Liver (tissue), 9 donors: ENCODE measurements around the gene NXPE1. TPM values are rescaled to one million over a fixed set of nuclear protein-coding genes. Genes with fewer than 3 reads are reported as not detected.

Experiments
- DNase-seq: peaks from one replicate; pipeline ENCODE4 v3.0.0-alpha.2; 2017; ENCODE audit warnings: low spot score
- H3K27ac ChIP-seq, 2 donors: one replicate each; pipeline ENCODE4 v1.7.0; 2013; ENCODE audit warnings: inconsistent platforms in 2 of 2, low read length in 2 of 2, control low read depth in 1 of 2, low read depth in 1 of 2, mild to moderate bottlenecking in 1 of 2
- H3K27me3 ChIP-seq, 4 donors: one replicate each; pipeline versions ENCODE4 v1.6.1 to v1.7.0; 2013; ENCODE audit warnings: low read length in 3 of 4, inconsistent platforms in 1 of 4, mild to moderate bottlenecking in 1 of 4, moderate library complexity in 1 of 4; ENCODE audit not compliant: control insufficient read depth in 4 of 4, insufficient read depth in 4 of 4
- H3K36me3 ChIP-seq, 4 donors: one replicate each; pipeline versions ENCODE4 v1.6.1 to v1.7.0; 2013; ENCODE audit warnings: low read length in 3 of 4, mild to moderate bottlenecking in 3 of 4, low read depth in 1 of 4, moderate library complexity in 1 of 4; ENCODE audit not compliant: control insufficient read depth in 4 of 4, insufficient read depth in 3 of 4
- H3K4me1 ChIP-seq, 4 donors: one replicate each; pipeline versions ENCODE4 v1.6.1 to v1.7.0; 2013; ENCODE audit warnings: low read length in 3 of 4, mild to moderate bottlenecking in 3 of 4, moderate library complexity in 1 of 4; ENCODE audit not compliant: control insufficient read depth in 4 of 4, insufficient read depth in 4 of 4
- H3K4me3 ChIP-seq, 3 donors: one replicate each; pipeline versions ENCODE4 v1.6.1 to v1.7.0; 2013; ENCODE audit warnings: low read length in 3 of 3, control low read depth in 1 of 3, low read depth in 1 of 3, mild to moderate bottlenecking in 1 of 3
- H3K9ac ChIP-seq, 2 donors: one replicate each; pipeline ENCODE4 v1.7.0; 2013; ENCODE audit warnings: low read length in 2 of 2, mild to moderate bottlenecking in 2 of 2, moderate library complexity in 2 of 2, control low read depth in 1 of 2, low read depth in 1 of 2
- H3K9me3 ChIP-seq, 4 donors: one replicate each; pipeline versions ENCODE4 v1.6.1 to v1.7.0; 2013; ENCODE audit warnings: low read length in 3 of 4; ENCODE audit not compliant: control insufficient read depth in 4 of 4
- FOXA1 ChIP-seq: IDR thresholded peaks from 2 replicates; pipeline ENCODE4 v1.6.1; 2016; ENCODE audit warnings: antibody characterized with exemption
- FOXA2 ChIP-seq: IDR thresholded peaks from 2 replicates; pipeline ENCODE4 v1.6.1; 2016; ENCODE audit warnings: antibody characterized with exemption
- GABPA ChIP-seq, 2 donors: IDR thresholded peaks in 1 of 2; conservative IDR thresholded peaks in 1 of 2; 2 replicates each; pipeline ENCODE4 v1.6.1; 2016; ENCODE audit warnings: antibody characterized with exemption in 2 of 2, mild to moderate bottlenecking in 1 of 2, moderate library complexity in 1 of 2
- HNF4A ChIP-seq, 2 donors: conservative IDR thresholded peaks; 2 replicates each; pipeline ENCODE4 v1.6.1; 2016; ENCODE audit warnings: antibody characterized with exemption in 2 of 2, mild to moderate bottlenecking in 2 of 2
- JUND ChIP-seq, 2 donors: IDR thresholded peaks; 2 replicates each; pipeline ENCODE4 v1.6.1; 2016; ENCODE audit warnings: antibody characterized with exemption in 2 of 2
- NR2F2 ChIP-seq: IDR thresholded peaks from 2 replicates; pipeline ENCODE4 v1.6.1; 2016; ENCODE audit warnings: antibody characterized with exemption
- RAD21 ChIP-seq, 2 donors: IDR thresholded peaks; 2 replicates each; pipeline ENCODE4 v1.6.1; 2016; ENCODE audit warnings: antibody characterized with exemption in 2 of 2, mild to moderate bottlenecking in 2 of 2
- RXRA ChIP-seq, 2 donors: IDR thresholded peaks; 2 replicates each; pipeline ENCODE4 v1.6.1; 2017 to 2018; ENCODE audit warnings: antibody characterized with exemption in 2 of 2, mild to moderate bottlenecking in 1 of 2
- YY1 ChIP-seq: IDR thresholded peaks from 2 replicates; pipeline ENCODE4 v1.6.1; 2016; ENCODE audit warnings: antibody characterized with exemption, mild to moderate bottlenecking
- WGBS: extraction: QIAGEN DNeasy Blood & Tissue Kit; methylation state at CpG from one replicate; pipeline ENCODE4 v1.1.7; 2013; 5-methylcytosine and 5-hydroxymethylcytosine counted together
- polyA plus RNA-seq, 2 donors: library from polyadenylated mRNA; stranded (reverse) in 1 of 2; unstranded in 1 of 2; fragments of 200-250 nt in 1 of 2; fragments of >200 nt in 1 of 2; fragmentation: Nextera tagmentation in 1 of 2; extraction: Ambion mirVana in 1 of 2; gene quantifications; one replicate each; pipeline versions ENCODE4 v1.2.1 to v1.2.3, GENCODE V29; 2013 to 2015
- total RNA-seq, 2 donors: library from RNA; depleted of rRNA; stranded (reverse); fragments of >200 nt; gene quantifications; one replicate each; pipeline ENCODE4 v1.2.3, GENCODE V29; 2014
- TF ChIP-seq, protein P1 (sequence below): IDR thresholded peaks from 2 replicates; pipeline ENCODE4 v1.6.1; 2016; ENCODE audit warnings: antibody characterized with exemption, mild to moderate bottlenecking
- TF ChIP-seq, protein P2 (sequence below): fragments of 150-350 bp; IDR thresholded peaks from 2 replicates; pipeline ENCODE4 v1.5.1; 2017; ENCODE audit warnings: improper control_type of control experiment, low read depth, low read length; ENCODE audit not compliant: missing input control
- TF ChIP-seq, protein P3 (sequence below): IDR thresholded peaks from 2 replicates; pipeline ENCODE4 v1.6.1; 2016; ENCODE audit warnings: antibody characterized with exemption
- donor health status: healthy.
- donor health status: healthy.
- donor health status: healthy.
- donor health status: healthy.
- donor health status: healthy.

The NXPE1 gene
- total and polyA plus RNA-seq, 4 donors: not detected

DNA sequence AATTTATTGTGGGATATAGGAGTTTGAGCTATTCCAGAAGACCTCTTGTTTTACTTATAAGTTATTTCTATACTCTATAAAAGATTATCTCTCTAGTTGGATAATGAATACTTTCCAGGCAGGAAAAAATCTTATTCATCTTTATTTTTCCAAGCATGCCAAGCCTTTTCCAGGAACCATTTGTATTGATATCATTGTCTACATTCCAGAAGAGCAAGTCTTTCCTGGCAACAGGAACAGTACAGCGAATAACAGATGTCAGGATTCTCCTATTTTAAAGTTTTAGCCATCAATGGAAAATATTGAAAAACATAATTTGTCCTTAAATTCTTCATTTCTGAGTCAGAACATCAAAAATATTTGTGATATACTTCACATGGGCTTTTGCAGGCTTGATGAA lies 5.2 kb upstream of the NXPE1 start:
- TF ChIP-seq YY1 (no peak), FOXA2 (no peak), RXRA (IDR thresholded peaks at IDR 0.05) (no peak), JUND (IDR thresholded peaks at IDR 0.05) (no peak)
- WGBS: 82% methylated on average over 1 of the region's 1 CpG
- Histone ChIP-seq H3K4me1 (no peaks in the 10 kb centered on the region), H3K27me3 (no peaks in the 10 kb centered on the region), H3K36me3 (no peaks in the 10 kb centered on the region), H3K27ac (no peak overlapping the region), H3K9me3 (no peaks in the 10 kb centered on the region), H3K4me3 (no peak overlapping the region), H3K9ac (no peak overlapping the region)
- DNase-seq: no peak

DNA sequence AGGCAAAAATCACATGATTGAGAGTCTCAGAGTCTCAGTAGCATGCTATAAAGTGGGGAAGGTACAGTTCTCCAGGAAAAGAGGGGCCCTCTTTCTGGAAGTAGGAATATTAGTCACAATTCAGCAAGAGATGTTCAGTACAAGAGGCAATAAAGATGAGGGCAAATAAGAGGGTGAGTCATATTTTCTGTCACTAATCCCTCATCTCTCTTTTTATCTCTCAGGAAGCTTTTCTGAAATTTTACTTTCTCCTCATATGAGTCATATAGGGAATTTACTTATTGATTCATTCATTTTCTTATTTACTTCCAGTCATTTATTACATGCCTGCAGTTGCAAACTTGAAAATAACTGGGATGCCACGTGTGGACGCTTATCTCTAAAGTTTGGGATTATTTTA lies 3.4 kb upstream of the NXPE1 start:
- Histone ChIP-seq H3K9ac (no peak overlapping the region), H3K4me1 (no peaks in the 10 kb centered on the region), H3K27me3 (no peaks in the 10 kb centered on the region), H3K27ac (no peak overlapping the region), H3K9me3 (no peaks in the 10 kb centered on the region), H3K36me3 (no peaks in the 10 kb centered on the region), H3K4me3 (no peak overlapping the region)
- WGBS: 70% methylated on average over 2 of the region's 2 CpGs
- DNase-seq: no peak
- no peak for TF ChIP-seq FOXA1
- TF ChIP-seq, protein P1, sequence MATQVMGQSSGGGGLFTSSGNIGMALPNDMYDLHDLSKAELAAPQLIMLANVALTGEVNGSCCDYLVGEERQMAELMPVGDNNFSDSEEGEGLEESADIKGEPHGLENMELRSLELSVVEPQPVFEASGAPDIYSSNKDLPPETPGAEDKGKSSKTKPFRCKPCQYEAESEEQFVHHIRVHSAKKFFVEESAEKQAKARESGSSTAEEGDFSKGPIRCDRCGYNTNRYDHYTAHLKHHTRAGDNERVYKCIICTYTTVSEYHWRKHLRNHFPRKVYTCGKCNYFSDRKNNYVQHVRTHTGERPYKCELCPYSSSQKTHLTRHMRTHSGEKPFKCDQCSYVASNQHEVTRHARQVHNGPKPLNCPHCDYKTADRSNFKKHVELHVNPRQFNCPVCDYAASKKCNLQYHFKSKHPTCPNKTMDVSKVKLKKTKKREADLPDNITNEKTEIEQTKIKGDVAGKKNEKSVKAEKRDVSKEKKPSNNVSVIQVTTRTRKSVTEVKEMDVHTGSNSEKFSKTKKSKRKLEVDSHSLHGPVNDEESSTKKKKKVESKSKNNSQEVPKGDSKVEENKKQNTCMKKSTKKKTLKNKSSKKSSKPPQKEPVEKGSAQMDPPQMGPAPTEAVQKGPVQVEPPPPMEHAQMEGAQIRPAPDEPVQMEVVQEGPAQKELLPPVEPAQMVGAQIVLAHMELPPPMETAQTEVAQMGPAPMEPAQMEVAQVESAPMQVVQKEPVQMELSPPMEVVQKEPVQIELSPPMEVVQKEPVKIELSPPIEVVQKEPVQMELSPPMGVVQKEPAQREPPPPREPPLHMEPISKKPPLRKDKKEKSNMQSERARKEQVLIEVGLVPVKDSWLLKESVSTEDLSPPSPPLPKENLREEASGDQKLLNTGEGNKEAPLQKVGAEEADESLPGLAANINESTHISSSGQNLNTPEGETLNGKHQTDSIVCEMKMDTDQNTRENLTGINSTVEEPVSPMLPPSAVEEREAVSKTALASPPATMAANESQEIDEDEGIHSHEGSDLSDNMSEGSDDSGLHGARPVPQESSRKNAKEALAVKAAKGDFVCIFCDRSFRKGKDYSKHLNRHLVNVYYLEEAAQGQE: no peak
- TF ChIP-seq HNF4A (conservative IDR thresholded peaks at IDR 0.05): no peak
- no peak for TF ChIP-seq NR2F2
- TF ChIP-seq, protein P2, sequence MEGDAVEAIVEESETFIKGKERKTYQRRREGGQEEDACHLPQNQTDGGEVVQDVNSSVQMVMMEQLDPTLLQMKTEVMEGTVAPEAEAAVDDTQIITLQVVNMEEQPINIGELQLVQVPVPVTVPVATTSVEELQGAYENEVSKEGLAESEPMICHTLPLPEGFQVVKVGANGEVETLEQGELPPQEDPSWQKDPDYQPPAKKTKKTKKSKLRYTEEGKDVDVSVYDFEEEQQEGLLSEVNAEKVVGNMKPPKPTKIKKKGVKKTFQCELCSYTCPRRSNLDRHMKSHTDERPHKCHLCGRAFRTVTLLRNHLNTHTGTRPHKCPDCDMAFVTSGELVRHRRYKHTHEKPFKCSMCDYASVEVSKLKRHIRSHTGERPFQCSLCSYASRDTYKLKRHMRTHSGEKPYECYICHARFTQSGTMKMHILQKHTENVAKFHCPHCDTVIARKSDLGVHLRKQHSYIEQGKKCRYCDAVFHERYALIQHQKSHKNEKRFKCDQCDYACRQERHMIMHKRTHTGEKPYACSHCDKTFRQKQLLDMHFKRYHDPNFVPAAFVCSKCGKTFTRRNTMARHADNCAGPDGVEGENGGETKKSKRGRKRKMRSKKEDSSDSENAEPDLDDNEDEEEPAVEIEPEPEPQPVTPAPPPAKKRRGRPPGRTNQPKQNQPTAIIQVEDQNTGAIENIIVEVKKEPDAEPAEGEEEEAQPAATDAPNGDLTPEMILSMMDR: no peak
- no peak for TF ChIP-seq RXRA (IDR thresholded peaks at IDR 0.05)
- TF ChIP-seq JUND (IDR thresholded peaks at IDR 0.05): no peak
- no peak for TF ChIP-seq RAD21 (IDR thresholded peaks at IDR 0.05)
- TF ChIP-seq, protein P3, sequence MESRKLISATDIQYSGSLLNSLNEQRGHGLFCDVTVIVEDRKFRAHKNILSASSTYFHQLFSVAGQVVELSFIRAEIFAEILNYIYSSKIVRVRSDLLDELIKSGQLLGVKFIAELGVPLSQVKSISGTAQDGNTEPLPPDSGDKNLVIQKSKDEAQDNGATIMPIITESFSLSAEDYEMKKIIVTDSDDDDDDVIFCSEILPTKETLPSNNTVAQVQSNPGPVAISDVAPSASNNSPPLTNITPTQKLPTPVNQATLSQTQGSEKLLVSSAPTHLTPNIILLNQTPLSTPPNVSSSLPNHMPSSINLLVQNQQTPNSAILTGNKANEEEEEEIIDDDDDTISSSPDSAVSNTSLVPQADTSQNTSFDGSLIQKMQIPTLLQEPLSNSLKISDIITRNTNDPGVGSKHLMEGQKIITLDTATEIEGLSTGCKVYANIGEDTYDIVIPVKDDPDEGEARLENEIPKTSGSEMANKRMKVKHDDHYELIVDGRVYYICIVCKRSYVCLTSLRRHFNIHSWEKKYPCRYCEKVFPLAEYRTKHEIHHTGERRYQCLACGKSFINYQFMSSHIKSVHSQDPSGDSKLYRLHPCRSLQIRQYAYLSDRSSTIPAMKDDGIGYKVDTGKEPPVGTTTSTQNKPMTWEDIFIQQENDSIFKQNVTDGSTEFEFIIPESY: no peak
- no peak for TF ChIP-seq FOXA2
- no peak for TF ChIP-seq GABPA (IDR thresholded peaks at IDR 0.05 in 1 of 2, conservative IDR thresholded peaks at IDR 0.05 in 1 of 2)
